ENCODE results near the gene CPNE5.

DNA sequence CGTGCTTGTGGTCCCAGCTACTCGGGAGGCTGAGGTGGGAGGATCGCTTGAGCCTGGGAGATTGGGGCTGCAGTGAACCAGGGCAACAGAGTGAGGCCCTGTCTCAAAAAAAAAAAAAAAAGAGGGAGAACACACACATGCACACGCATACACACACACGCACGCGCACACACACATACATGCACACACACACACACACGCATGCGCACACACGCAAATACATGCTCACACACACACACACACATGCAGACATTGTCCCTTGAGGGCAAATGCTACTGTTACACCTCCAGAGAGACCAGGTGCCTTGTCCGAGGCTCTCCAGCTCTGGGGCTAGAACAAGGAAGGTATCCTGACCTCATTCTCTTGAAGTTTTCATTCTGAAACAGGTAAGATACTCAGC lies 77.1 kb downstream of the CPNE5 start:
- no peak for TF ChIP-seq POLR2A (IDR thresholded peaks at IDR 0.05)
- TF ChIP-seq, protein P1, sequence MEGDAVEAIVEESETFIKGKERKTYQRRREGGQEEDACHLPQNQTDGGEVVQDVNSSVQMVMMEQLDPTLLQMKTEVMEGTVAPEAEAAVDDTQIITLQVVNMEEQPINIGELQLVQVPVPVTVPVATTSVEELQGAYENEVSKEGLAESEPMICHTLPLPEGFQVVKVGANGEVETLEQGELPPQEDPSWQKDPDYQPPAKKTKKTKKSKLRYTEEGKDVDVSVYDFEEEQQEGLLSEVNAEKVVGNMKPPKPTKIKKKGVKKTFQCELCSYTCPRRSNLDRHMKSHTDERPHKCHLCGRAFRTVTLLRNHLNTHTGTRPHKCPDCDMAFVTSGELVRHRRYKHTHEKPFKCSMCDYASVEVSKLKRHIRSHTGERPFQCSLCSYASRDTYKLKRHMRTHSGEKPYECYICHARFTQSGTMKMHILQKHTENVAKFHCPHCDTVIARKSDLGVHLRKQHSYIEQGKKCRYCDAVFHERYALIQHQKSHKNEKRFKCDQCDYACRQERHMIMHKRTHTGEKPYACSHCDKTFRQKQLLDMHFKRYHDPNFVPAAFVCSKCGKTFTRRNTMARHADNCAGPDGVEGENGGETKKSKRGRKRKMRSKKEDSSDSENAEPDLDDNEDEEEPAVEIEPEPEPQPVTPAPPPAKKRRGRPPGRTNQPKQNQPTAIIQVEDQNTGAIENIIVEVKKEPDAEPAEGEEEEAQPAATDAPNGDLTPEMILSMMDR (IDR thresholded peaks at IDR 0.05) = no peak

All from adrenal gland (tissue), 5 donors.